Endothelial cell of umbilical vein (primary cell): ENCODE data around the gene DUS1L. TPM values are rescaled to one million over a fixed set of nuclear protein-coding genes. Genes with fewer than 3 reads are reported as not detected.

Experiments used
- BruUV-seq: library from RNA; stranded (reverse); fragments of 400-500 nt; replicated peaks from 2 replicates; lab custom pipeline; 2021; lab: Mats Ljungman, UMichigan
- CTCF ChIA-PET: fragments of 300-600, 350-600 bp; sonication (Branson Sonifier 250); formaldehyde crosslinking; loops from one replicate; lab custom pipeline; 2021; ENCODE audit warnings: antibody characterized with exemption, inconsistent platforms; lab: Charles Lee
- POLR2A ChIA-PET: fragments of 300-600, 350-600 bp; sonication (Branson Sonifier 250); formaldehyde crosslinking; loops from one replicate; lab custom pipeline; 2021; ENCODE audit warnings: antibody characterized with exemption, inconsistent platforms; lab: Charles Lee
- DNase-seq: peaks from one replicate; pipeline ENCODE4 v3.0.0-alpha.2; 2011; ENCODE audit warnings: low read depth, low spot score
- FAIRE-seq: peaks from 2 replicates; lab custom pipeline; 2011; peaks lifted over from hg19 to GRCh38; lab: Jason Lieb, UNC
- H2AFZ ChIP-seq: 2 replicates; pipeline ENCODE4 v1.6.0; 2012; ENCODE audit warnings: low read depth, low read length, control low read depth, inconsistent platforms
- H3K27ac ChIP-seq: 2 replicates; pipeline ENCODE4 v1.5.1; 2011; ENCODE audit warnings: low read depth, mild to moderate bottlenecking, control low read depth, low read length, moderate library complexity; ENCODE audit not compliant: insufficient read depth
- H3K27me3 ChIP-seq, 2 experiments: 2 replicates each; pipeline versions ENCODE4 v1.6.0 to v1.6.1; 2011; ENCODE audit warnings: low read length in 2 of 2, mixed read lengths in 1 of 2; ENCODE audit not compliant: control insufficient read depth in 2 of 2, insufficient read depth in 2 of 2
- H3K36me3 ChIP-seq, 2 experiments: 2 replicates in 1 of 2; 3 replicates in 1 of 2; pipeline ENCODE4 v1.5.1; 2011; ENCODE audit warnings: low read length in 2 of 2, mild to moderate bottlenecking in 1 of 2, moderate library complexity in 1 of 2; ENCODE audit not compliant: control insufficient read depth in 2 of 2, insufficient read depth in 2 of 2; ENCODE audit errors: extremely low read depth in 1 of 2
- H3K4me1 ChIP-seq: 3 replicates; pipeline ENCODE4 v1.5.1; 2011; ENCODE audit warnings: mild to moderate bottlenecking, low read length; ENCODE audit not compliant: control insufficient read depth, insufficient read depth; ENCODE audit errors: extremely low read depth
- H3K4me2 ChIP-seq: 2 replicates; pipeline ENCODE4 v1.6.1; 2011; ENCODE audit warnings: low read length, control low read depth, mixed read lengths; ENCODE audit not compliant: insufficient read depth
- H3K4me3 ChIP-seq, 3 experiments: fragments of 200-600 bp in 1 of 3; sonication (generic), shearing (Covaris generic) in 1 of 3; replicated peaks in 1 of 3; 2 replicates each; pipeline ENCODE4 v1.5.1; 2011 to 2016; ENCODE audit warnings: control low read depth in 3 of 3, low read length in 3 of 3, mild to moderate bottlenecking in 2 of 3, inconsistent platforms in 1 of 3, low read depth in 1 of 3, moderate library complexity in 1 of 3; ENCODE audit not compliant: insufficient read depth in 1 of 3
- H3K79me2 ChIP-seq: 2 replicates; pipeline ENCODE4 v1.6.0; 2012; ENCODE audit warnings: low read length, inconsistent platforms; ENCODE audit not compliant: control insufficient read depth, insufficient read depth
- H3K9ac ChIP-seq: replicated peaks from 2 replicates; pipeline ENCODE3; 2011; ENCODE audit warnings: low read length, control low read depth; ENCODE audit not compliant: insufficient read depth; ENCODE audit errors: extremely low read depth
- H3K9me1 ChIP-seq: replicated peaks from 3 replicates; pipeline ENCODE4 v1.6.0; 2011; ENCODE audit warnings: mild to moderate bottlenecking, low read length; ENCODE audit not compliant: control insufficient read depth, insufficient read depth; ENCODE audit errors: extremely low read depth
- H3K9me3 ChIP-seq: replicated peaks from 2 replicates; pipeline ENCODE4 v1.5.1; 2012; ENCODE audit warnings: low read length, inconsistent platforms; ENCODE audit not compliant: control insufficient read depth, insufficient read depth
- H4K20me1 ChIP-seq: replicated peaks from 2 replicates; pipeline ENCODE3; 2011; ENCODE audit warnings: mild to moderate bottlenecking, low read length; ENCODE audit not compliant: control insufficient read depth, insufficient read depth; ENCODE audit errors: extremely low read depth
- EZH2 ChIP-seq: IDR thresholded peaks from 2 replicates; pipeline ENCODE4 v1.6.1; 2012; ENCODE audit warnings: borderline replicate concordance, low read depth, mild to moderate bottlenecking, moderate library complexity, low read length, inconsistent platforms; ENCODE audit not compliant: severe bottlenecking
- FOS ChIP-seq: IDR thresholded peaks from 2 replicates; pipeline ENCODE4 v1.6.1; 2011; ENCODE audit warnings: mild to moderate bottlenecking, low read length, moderate library complexity, borderline replicate concordance; ENCODE audit not compliant: insufficient read depth
- GATA2 ChIP-seq: IDR thresholded peaks from 2 replicates; pipeline ENCODE4 v1.7.0; 2011; ENCODE audit warnings: low read depth, mild to moderate bottlenecking, moderate library complexity, mixed read lengths, low read length; ENCODE audit not compliant: insufficient read length, insufficient read depth
- JUN ChIP-seq: IDR thresholded peaks from 2 replicates; pipeline ENCODE4 v1.6.1; 2011; ENCODE audit warnings: borderline replicate concordance, low read depth; ENCODE audit not compliant: insufficient read length, insufficient read depth
- MYC ChIP-seq: IDR thresholded peaks from one replicate; pipeline ENCODE4 v1.6.1; 2011; ENCODE audit warnings: mild to moderate bottlenecking, low read depth, low read length
- POLR2A ChIP-seq: IDR thresholded peaks from 2 replicates; pipeline ENCODE4 v1.6.1; 2012; ENCODE audit warnings: low read depth, mild to moderate bottlenecking, control low read depth, low read length
- POLR2AphosphoS5 ChIP-seq: IDR thresholded peaks from 2 replicates; pipeline ENCODE4 v1.6.1; 2012; ENCODE audit warnings: low read depth, mild to moderate bottlenecking, control low read depth, low read length, moderate library complexity; ENCODE audit not compliant: insufficient read depth
- dilution Hi-C: fragments of 300-500 bp; cut with MboI; formaldehyde crosslinking; loops from one replicate; pipeline ENCODE4 v1.15.0; 2019; ENCODE audit warnings: low sequenced_read_pairs; ENCODE audit not compliant: extremely low pct_ligation_motif_present
- intact Hi-C: fragments of 100-400 bp; cut with micrococcal nuclease; formaldehyde crosslinking; loops from one replicate; pipeline ENCODE4 v1.10.0; 2022
- polyA plus RNA-seq, 4 experiments: library from polyadenylated mRNA; depleted of rRNA in 3 of 4; stranded (reverse) in 3 of 4; unstranded in 1 of 4; fragments of >200 nt; gene quantifications; 2 replicates each; pipeline versions ENCODE4 v1.2.1 to v1.2.3, GENCODE V29; 2011 to 2012; ENCODE audit warnings: missing spikeins in 1 of 4
- total RNA-seq: library from RNA; stranded (reverse); gene quantifications from 2 replicates; pipeline ENCODE4 v1.2.3, GENCODE V29; 2021
- TF ChIP-seq, protein P1 (sequence below), 2 donors: IDR thresholded peaks; 1 replicate in 1 of 2; 2 replicates in 1 of 2; pipeline ENCODE4 v1.5.1; 2011; ENCODE audit warnings: low read length in 2 of 2, mild to moderate bottlenecking in 2 of 2, moderate library complexity in 2 of 2, control low read depth in 1 of 2, inconsistent platforms in 1 of 2, low read depth in 1 of 2; ENCODE audit not compliant: insufficient read depth in 1 of 2; ENCODE audit errors: extremely low read depth in 1 of 2
- TF ChIP-seq, protein P2 (sequence below): IDR thresholded peaks from 2 replicates; pipeline ENCODE4 v1.6.1; 2011; ENCODE audit not compliant: insufficient read depth, insufficient read length

DUS1L gene
- total and polyA plus RNA-seq, 2 donors (not counting 3 experiments of a cell fraction or from before 2014, with no cell fraction given): 60.1 to 92.9 TPM

GRCh38 chr17:82059272-82060000 lies 6.2 kb downstream of the DUS1L start:
- DNase-seq (no peak), FAIRE-seq (no peak)
- no peak overlapping the region for H3K4me3 ChIP-seq
- H3K36me3 ChIP-seq: peaks cover 12 to 52% of the 10 kb centered on the region in 2 experiments
- BruUV-seq: no TSS peak
- H3K9me3 ChIP-seq: no peaks in the 10 kb centered on the region
- H2AFZ ChIP-seq: no peak overlapping the region
- H3K79me2 ChIP-seq: no peaks in the 10 kb centered on the region
- no peak overlapping the region for H3K27ac ChIP-seq
- H3K9me1 ChIP-seq: no peaks in the 10 kb centered on the region
- peaks cover under 1% of the 10 kb centered on the region for H3K4me1 ChIP-seq
- no peaks in the 10 kb centered on the region for H3K27me3 ChIP-seq
- dilution Hi-C loops (no loop called here), intact Hi-C loops (no loop called here)
- TF ChIP-seq, protein P1, sequence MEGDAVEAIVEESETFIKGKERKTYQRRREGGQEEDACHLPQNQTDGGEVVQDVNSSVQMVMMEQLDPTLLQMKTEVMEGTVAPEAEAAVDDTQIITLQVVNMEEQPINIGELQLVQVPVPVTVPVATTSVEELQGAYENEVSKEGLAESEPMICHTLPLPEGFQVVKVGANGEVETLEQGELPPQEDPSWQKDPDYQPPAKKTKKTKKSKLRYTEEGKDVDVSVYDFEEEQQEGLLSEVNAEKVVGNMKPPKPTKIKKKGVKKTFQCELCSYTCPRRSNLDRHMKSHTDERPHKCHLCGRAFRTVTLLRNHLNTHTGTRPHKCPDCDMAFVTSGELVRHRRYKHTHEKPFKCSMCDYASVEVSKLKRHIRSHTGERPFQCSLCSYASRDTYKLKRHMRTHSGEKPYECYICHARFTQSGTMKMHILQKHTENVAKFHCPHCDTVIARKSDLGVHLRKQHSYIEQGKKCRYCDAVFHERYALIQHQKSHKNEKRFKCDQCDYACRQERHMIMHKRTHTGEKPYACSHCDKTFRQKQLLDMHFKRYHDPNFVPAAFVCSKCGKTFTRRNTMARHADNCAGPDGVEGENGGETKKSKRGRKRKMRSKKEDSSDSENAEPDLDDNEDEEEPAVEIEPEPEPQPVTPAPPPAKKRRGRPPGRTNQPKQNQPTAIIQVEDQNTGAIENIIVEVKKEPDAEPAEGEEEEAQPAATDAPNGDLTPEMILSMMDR (IDR thresholded peaks at IDR 0.05; ENCODE audit: extremely low read depth in 1 of 2, insufficient read depth in 1 of 2, low read depth in 1 of 2, low read length in 2 of 2): no peak
- TF ChIP-seq FOS (no peak), JUN (no peak), GATA2 (no peak), EZH2 (no peak), MYC (no peak), POLR2AphosphoS5 (no peak), POLR2A (no peak)
- TF ChIP-seq, protein P2, sequence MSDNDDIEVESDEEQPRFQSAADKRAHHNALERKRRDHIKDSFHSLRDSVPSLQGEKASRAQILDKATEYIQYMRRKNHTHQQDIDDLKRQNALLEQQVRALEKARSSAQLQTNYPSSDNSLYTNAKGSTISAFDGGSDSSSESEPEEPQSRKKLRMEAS: no peak
- ChIA-PET CTCF (no interaction called here), POLR2A (no interaction called here)
- no peaks in the 10 kb centered on the region for H4K20me1 ChIP-seq
- no peak overlapping the region for H3K4me2 ChIP-seq
- H3K9ac ChIP-seq: no peak overlapping the region
